Measurements from ENCODE around the gene GMPR2. TPM values are rescaled to one million over a fixed set of nuclear protein-coding genes. Genes with fewer than 3 reads are reported as not detected.
A peak's percentile ranks its signal among the peaks of the same experiment; 100 is the strongest.

The GMPR2 gene
- total and polyA plus RNA-seq, 2 of the 13 experiments (the other 11 are each of a cell fraction or from before 2014, with no cell fraction given) = 210 to 273 TPM

DNA sequence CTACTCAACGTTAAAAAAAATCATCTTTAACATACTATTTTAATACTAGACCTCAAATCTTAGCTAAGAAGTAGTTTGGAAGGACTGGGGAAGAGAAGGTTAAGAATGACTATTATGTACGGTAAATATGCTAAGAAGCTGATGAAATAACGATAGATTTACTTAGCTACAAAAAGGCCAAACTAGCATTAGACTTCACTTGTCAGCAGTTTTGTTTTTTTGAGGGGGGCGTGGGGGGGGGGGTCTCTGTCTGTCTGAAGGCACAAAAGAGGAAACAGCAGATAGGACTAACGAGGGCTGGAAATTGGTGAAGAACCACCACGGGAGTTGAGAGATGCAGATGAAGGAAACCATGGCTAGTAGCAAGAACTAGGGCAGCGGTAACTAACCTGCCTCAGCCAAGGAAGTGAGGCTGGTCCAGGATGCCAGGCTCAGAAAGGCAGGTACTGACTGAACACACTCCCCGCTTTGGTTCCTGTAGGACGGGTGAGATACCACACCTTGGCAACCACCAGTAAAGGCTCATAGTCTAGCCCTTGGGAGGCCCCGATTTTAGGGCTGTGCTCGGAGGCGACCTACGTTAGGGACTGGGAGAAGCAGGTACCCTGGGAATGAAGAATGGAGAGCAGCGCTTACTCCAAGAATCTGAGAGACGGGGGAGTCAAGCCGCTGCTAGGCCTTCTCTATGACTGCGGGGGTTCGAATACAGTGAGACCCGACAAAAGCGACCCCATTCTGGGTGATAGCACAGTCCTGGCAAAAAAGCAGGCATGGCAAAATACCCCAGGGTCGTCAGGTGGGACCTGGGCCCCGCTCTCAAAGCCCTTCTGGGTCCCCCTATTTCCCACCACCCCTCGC lies 1.2 kb upstream of the GMPR2 start (continued):
- TF ChIP-seq PAX8 (CRISPR knock-in tag; IDR thresholded peaks at IDR 0.05; ENCODE audit: borderline replicate concordance) = peak; percentile 61; the same call in 1 of the 2 replicates
- no peak for TF ChIP-seq ZUFSP (CRISPR knock-in tag; IDR thresholded peaks at IDR 0.05; ENCODE audit: borderline replicate concordance)
- TF ChIP-seq IRX3 (CRISPR knock-in tag; IDR thresholded peaks at IDR 0.05; ENCODE audit: borderline replicate concordance, low read depth) = peak; percentile 22; the same call in 1 of the 2 replicates
- TF ChIP-seq ZNF709 (CRISPR knock-in tag; IDR thresholded peaks at IDR 0.05) = peak; percentile 49; the same call in 1 of the 2 replicates
- TF ChIP-seq MEIS1 (CRISPR knock-in tag; IDR thresholded peaks at IDR 0.05; ENCODE audit: borderline replicate concordance) = peak; percentile 22
- TF ChIP-seq, protein P1, sequence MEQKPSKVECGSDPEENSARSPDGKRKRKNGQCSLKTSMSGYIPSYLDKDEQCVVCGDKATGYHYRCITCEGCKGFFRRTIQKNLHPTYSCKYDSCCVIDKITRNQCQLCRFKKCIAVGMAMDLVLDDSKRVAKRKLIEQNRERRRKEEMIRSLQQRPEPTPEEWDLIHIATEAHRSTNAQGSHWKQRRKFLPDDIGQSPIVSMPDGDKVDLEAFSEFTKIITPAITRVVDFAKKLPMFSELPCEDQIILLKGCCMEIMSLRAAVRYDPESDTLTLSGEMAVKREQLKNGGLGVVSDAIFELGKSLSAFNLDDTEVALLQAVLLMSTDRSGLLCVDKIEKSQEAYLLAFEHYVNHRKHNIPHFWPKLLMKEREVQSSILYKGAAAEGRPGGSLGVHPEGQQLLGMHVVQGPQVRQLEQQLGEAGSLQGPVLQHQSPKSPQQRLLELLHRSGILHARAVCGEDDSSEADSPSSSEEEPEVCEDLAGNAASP (CRISPR knock-in tag; IDR thresholded peaks at IDR 0.05; ENCODE audit: borderline replicate concordance) = peak; percentile 21; the same call in 1 of the 2 replicates
- no peak for TF ChIP-seq SIX4 (CRISPR knock-in tag; IDR thresholded peaks at IDR 0.05)
- TF ChIP-seq ZMYM3 (CRISPR knock-in tag; IDR thresholded peaks at IDR 0.05) = peak; percentile 59; the same call in 1 of the 2 replicates
- TF ChIP-seq ZNF891 (CRISPR knock-in tag; IDR thresholded peaks at IDR 0.05) = peak; percentile 77
- TF ChIP-seq SMYD3 (CRISPR knock-in tag; IDR thresholded peaks at IDR 0.05) = peak; percentile 30; the same call in 1 of the 2 replicates
- no peak for TF ChIP-seq CTCF (CRISPR knock-in tag; IDR thresholded peaks at IDR 0.05)
- 0 out of 2 replicates have a peak, but pooled peaks have one; percentile 45 for TF ChIP-seq ZNF775 (CRISPR knock-in tag; IDR thresholded peaks at IDR 0.05; ENCODE audit: borderline replicate concordance)
- TF ChIP-seq RFX3 (CRISPR knock-in tag; IDR thresholded peaks at IDR 0.05) = no peak; the same call in none of the 2 replicates
- 0 out of 4 replicates have a peak, but pooled peaks of 1 of the 2 experiments have one; percentile 3 for TF ChIP-seq NR2F1 (CRISPR knock-in tag; IDR thresholded peaks at IDR 0.05)
- TF ChIP-seq, protein P2, sequence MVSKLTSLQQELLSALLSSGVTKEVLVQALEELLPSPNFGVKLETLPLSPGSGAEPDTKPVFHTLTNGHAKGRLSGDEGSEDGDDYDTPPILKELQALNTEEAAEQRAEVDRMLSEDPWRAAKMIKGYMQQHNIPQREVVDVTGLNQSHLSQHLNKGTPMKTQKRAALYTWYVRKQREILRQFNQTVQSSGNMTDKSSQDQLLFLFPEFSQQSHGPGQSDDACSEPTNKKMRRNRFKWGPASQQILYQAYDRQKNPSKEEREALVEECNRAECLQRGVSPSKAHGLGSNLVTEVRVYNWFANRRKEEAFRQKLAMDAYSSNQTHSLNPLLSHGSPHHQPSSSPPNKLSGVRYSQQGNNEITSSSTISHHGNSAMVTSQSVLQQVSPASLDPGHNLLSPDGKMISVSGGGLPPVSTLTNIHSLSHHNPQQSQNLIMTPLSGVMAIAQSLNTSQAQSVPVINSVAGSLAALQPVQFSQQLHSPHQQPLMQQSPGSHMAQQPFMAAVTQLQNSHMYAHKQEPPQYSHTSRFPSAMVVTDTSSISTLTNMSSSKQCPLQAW (CRISPR knock-in tag; IDR thresholded peaks at IDR 0.05) = peak; percentile 18; the same call in 1 of the 2 replicates
- peak; percentile 49; the same call in 1 of the 2 replicates for TF ChIP-seq ZSCAN30 (CRISPR knock-in tag; IDR thresholded peaks at IDR 0.05)
- TF ChIP-seq SP1 (IDR thresholded peaks at IDR 0.05) = no peak
- 0 out of 2 replicates have a peak, but pooled peaks have one; percentile 55 for TF ChIP-seq SP1 (CRISPR knock-in tag; IDR thresholded peaks at IDR 0.05)
